Psoas muscle (tissue), 8 donors: ENCODE data around the gene TMC4. TPM values are rescaled to one million over a fixed set of nuclear protein-coding genes. Genes with fewer than 3 reads are reported as not detected.

Source experiments
- ATAC-seq, 4 donors: fragments of 200-7000 bp; cut with Tn5 transposase; one replicate each; pipeline ENCODE4 v1.9.1; 2020; ENCODE audit warnings: moderate library complexity in 3 of 4, mild to moderate bottlenecking in 2 of 4
- DNase-seq, 2 donors: peaks; one replicate each; pipeline ENCODE4 v3.0.0-alpha.2; 2020
- H3K27ac ChIP-seq: fragments of 200-600 bp; one replicate; pipeline ENCODE4 v1.8.0; 2022
- H3K27me3 ChIP-seq, 3 donors: fragments of 200-600 bp in 1 of 3; one replicate each; pipeline versions ENCODE4 v1.6.1 to v1.8.0; 2013 to 2022; ENCODE audit warnings: low read length in 2 of 3, mild to moderate bottlenecking in 2 of 3, moderate library complexity in 1 of 3; ENCODE audit not compliant: insufficient read depth in 3 of 3
- H3K36me3 ChIP-seq, 2 donors: fragments of 200-600 bp in 1 of 2; one replicate each; pipeline versions ENCODE4 v1.6.1 to v1.8.0; 2013 to 2022; ENCODE audit warnings: low read depth in 1 of 2, mild to moderate bottlenecking in 1 of 2, moderate library complexity in 1 of 2; ENCODE audit not compliant: insufficient read depth in 1 of 2
- H3K4me1 ChIP-seq: fragments of 200-600 bp; one replicate; pipeline ENCODE4 v1.8.0; 2022
- H3K4me3 ChIP-seq: fragments of 200-600 bp; one replicate; pipeline ENCODE4 v1.8.0; 2022; ENCODE audit warnings: mild to moderate bottlenecking
- H3K9me3 ChIP-seq: fragments of 200-600 bp; one replicate; pipeline ENCODE4 v1.8.0; 2022
- WGBS, 3 donors: extraction: QIAGEN DNeasy Blood & Tissue Kit; methylation state at CpG; one replicate each; pipeline versions ENCODE4 v1.1.6 to v1.1.7; 2013; 5-methylcytosine and 5-hydroxymethylcytosine counted together
- intact Hi-C, 2 donors: fragments of 100-400 bp; cut with DNase I; formaldehyde crosslinking; loops; one replicate each; pipeline versions ENCODE4 v1.11.0 to v1.14.2; 2022
- polyA plus RNA-seq, 3 donors: library from polyadenylated mRNA; stranded (reverse); fragments of 200-250 nt; gene quantifications; one replicate each; pipeline ENCODE4 v1.2.3, GENCODE V29; 2013
- total RNA-seq, 4 donors: library from RNA; stranded (reverse); fragmentation: NEBNext Ultra II Directional in 2 of 4; extraction: Animal tissue kit (Norgen Biotek cat#: 25700) in 2 of 4; gene quantifications; one replicate each; pipeline versions ENCODE4 v1.2.1 to v1.2.4, GENCODE V29; 2021 to 2023
- TF ChIP-seq, protein P1 (sequence below): fragments of 200-600 bp; IDR thresholded peaks from one replicate; pipeline ENCODE4 v1.8.0; 2022; ENCODE audit warnings: antibody characterized with exemption
- donor health status: healthy with polysubstance abuse.
- donor health status: DM: no; HTN: no; CAD: no; lungs with moderate emphysema.
- donor health status: Bipolar disorder and iron deficiency.
- donor health status: healthy.
- donor health status: DM: yes; HTN: yes; CAD: no.
- donor health status: DM: no; HTN: no; CAD: no.
- donor health status: DM: no; HTN: no; CAD: no.
- donor health status: DM: yes; HTN: yes; CAD: no.

The TMC4 gene
- total and polyA plus RNA-seq, 7 donors = 0.55 to 2.5 (median 0.70) TPM; not detected in 1

GRCh38 chr19:54160854-54161253 is 12.1 kb downstream of the TMC4 start:
- no peak for DNase-seq

DNA sequence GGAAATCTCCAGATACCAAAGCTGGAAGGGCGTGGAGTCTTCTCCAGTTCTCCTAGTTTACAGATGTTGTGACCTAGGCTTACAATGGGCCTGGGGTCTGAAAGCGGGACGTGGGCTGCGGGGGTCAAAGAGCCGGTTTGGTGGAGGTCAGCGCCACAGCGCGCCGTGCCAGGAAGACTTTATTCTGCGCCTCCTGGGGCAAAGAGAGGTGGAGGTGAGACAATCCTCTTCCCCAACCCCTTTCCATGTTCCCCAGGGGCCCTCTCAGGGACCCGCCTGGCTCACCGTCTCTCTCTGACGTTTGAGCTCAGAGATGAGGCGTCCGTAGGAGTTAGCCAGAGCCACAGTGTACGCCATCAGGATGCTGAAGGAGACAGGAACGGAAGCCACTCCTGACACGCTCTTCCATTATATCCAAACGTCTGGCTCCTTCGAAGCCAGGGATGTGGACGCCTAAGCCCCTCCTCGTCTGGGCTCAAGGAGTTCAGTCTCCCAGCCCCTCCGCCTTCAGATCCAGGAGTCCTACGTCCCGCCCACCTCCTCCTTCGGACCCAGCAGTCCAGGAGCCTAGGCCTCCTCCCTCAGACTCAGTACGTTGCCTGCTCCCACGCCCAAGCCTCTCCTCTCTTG is 12.7 kb downstream of the TMC4 start:
- Histone ChIP-seq H3K9me3 (no peaks in the 10 kb centered on the region), H3K27ac (peak overlapping the region; percentile 82), H3K36me3 (peaks cover 6 to 31% of the 10 kb centered on the region in 2 donors), H3K4me3 (peak overlapping the region; percentile 89), H3K27me3 (peaks cover 0 to 6% (median 0%) of the 10 kb centered on the region in 3 donors), H3K4me1 (peaks cover 27% of the 10 kb centered on the region)
- ATAC-seq (no peak), DNase-seq (no peak)
- TF ChIP-seq, protein P1, sequence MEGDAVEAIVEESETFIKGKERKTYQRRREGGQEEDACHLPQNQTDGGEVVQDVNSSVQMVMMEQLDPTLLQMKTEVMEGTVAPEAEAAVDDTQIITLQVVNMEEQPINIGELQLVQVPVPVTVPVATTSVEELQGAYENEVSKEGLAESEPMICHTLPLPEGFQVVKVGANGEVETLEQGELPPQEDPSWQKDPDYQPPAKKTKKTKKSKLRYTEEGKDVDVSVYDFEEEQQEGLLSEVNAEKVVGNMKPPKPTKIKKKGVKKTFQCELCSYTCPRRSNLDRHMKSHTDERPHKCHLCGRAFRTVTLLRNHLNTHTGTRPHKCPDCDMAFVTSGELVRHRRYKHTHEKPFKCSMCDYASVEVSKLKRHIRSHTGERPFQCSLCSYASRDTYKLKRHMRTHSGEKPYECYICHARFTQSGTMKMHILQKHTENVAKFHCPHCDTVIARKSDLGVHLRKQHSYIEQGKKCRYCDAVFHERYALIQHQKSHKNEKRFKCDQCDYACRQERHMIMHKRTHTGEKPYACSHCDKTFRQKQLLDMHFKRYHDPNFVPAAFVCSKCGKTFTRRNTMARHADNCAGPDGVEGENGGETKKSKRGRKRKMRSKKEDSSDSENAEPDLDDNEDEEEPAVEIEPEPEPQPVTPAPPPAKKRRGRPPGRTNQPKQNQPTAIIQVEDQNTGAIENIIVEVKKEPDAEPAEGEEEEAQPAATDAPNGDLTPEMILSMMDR = no peak
- WGBS, 3 donors = 2 to 3% (median 2%) methylated on average over 28 of the region's 28 CpGs
- intact Hi-C loops = loop anchor here in 1 of 2 donors (10.0 kb wide), 1 partner anchor 235 kb away; no protein-coding TSS in a partner anchor

More at GRCh38 chr19:54160854-54161253, 12.1 kb downstream of the TMC4 start:
- Histone ChIP-seq H3K9me3 (no peaks in the 10 kb centered on the region), H3K36me3 (peaks cover 2 to 25% of the 10 kb centered on the region in 2 donors), H3K27ac (no peak overlapping the region), H3K27me3 (peaks cover 0 to 9% (median 0%) of the 10 kb centered on the region in 3 donors), H3K4me3 (peak overlapping the region; percentile 89), H3K4me1 (peaks cover 27% of the 10 kb centered on the region)
- WGBS, 3 donors = 41 to 49% (median 48%) methylated on average over 12 to 13 of the region's 13 CpGs
- intact Hi-C loops = loop anchor here in 1 of 2 donors (10.0 kb wide), 1 partner anchor 234 kb away; no protein-coding TSS in a partner anchor
- no peak for ATAC-seq
- TF ChIP-seq, protein P1 = no peak

DNA sequence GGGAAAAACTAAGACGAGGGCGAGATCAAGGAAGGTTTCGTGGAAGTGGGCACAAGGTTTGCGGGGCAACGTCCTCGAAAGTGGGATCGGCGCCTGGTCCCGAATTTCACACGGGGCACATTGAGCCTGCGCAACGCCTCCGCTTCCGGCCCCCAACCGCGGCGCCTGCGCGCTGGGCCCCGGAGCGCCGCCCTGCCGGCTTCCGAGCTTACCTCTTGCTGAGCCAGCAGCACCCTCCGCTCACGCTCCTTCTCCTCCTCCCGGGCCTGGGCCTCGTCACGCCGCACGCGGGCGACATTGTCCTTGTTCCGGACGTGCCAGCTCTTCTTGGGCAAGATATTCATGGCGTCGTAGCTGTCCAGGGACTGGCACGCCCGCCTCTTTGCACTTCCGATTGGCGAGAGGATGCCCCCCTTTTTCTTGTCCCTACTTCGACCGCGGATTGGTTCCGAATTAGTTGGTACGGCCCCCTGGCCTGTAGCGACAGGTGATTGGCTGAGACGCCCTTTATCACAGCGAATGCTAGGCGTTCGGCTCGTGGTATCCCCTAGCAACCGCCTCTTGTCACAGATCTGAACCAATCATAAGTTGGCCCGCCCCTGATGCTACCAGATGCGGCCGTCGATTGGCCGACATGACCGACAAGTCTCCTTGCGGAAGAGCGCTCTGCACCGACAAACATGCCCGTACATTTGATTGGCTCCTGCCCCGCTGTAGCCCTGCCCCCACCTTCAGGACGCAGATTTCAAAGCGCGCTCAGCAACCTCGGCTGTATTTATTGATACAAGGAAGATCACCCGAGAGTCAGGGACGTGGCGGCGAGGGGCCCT is 13.4 kb downstream of the TMC4 start, which contains the start of gene LENG1:
TSS of gene LENG1 (minus strand) at position 370 of the 830 bp plus-strand sequence. CDS start at position 344, 26 bp downstream.
- H3K36me3 ChIP-seq = peaks cover 6 to 38% of the 10 kb centered on the region in 2 donors
- no peaks in the 10 kb centered on the region for H3K9me3 ChIP-seq
- intact Hi-C loops = loop anchor here in 1 of 2 donors (10.0 kb wide), 1 partner anchor 235 kb away; no protein-coding TSS in a partner anchor
- 0 to 1% (median 0%) methylated on average over 71 to 72 of the region's 72 CpGs for WGBS, 3 donors
- peaks cover 0 to 3% (median 0%) of the 10 kb centered on the region in 3 donors for H3K27me3 ChIP-seq
- H3K4me1 ChIP-seq = peaks cover 27% of the 10 kb centered on the region
- peak within 1 kb of the TSS; percentile 89 for H3K4me3 ChIP-seq
- DNase-seq = peak; percentile 99
- H3K27ac ChIP-seq = peak within 1 kb of the TSS; percentile 98
- peak; percentile 93 to 96 (median 94) for ATAC-seq
- TF ChIP-seq, protein P1 = peak; percentile 29

DNA sequence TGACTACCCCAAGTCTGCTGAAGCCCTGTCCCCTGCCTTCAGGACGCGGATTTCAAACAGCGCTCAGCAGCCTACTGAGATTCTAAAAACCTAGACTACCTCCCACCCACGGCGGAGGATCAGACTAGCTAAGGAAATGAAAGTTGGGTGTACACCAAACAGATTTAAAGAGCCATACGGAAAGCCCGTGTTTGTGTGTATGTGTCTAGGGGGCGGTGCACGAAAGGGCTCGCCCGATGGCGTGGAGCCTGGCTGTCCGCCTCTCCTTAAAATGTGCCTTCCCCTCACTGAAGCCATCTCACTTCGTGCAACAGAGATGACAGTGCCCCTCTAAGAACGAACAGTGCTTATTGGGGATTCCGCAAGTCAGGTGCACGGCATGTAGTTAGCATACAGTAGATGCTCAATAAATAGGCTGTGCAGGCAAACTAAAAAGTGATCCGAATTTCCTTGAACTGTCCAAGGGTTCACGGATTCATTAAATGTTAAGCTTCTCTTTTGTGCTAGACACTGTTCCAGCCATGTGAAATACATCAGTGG is 14.1 kb downstream of the TMC4 start:
- TF ChIP-seq, protein P1 = no peak
- Histone ChIP-seq H3K27me3 (no peaks in the 10 kb centered on the region), H3K27ac (peak overlapping the region; percentile 98), H3K9me3 (no peaks in the 10 kb centered on the region), H3K4me3 (peak overlapping the region; percentile 89), H3K4me1 (peaks cover 27% of the 10 kb centered on the region), H3K36me3 (peaks cover 6 to 45% of the 10 kb centered on the region in 2 donors)
- DNase-seq (no peak), ATAC-seq (no peak)
- WGBS, 3 donors = 9% methylated on average over 19 of the region's 19 CpGs
- intact Hi-C loops = no loop called here
